ENCODE measurements around the gene GLDN.

Gene GLDN

GRCh38 chr15:51314391-51315337 lies 26.8 kb upstream of the GLDN start:
- H3K4me3 ChIP-seq (ENCODE audit: low read depth, low read length), result no peak overlapping the region
- TF ChIP-seq CTCF (IDR thresholded peaks at IDR 0.05; ENCODE audit: low read depth, low read length), result no peak

- no peak overlapping the region for H3K4me3 ChIP-seq (ENCODE audit: low read depth, low read length)
- TF ChIP-seq CTCF (IDR thresholded peaks at IDR 0.05; ENCODE audit: low read depth, low read length), result no peak
Measured at GRCh38 chr15:51315726-51316125, 25.7 kb upstream of the GLDN start.

GRCh38 chr15:51316636-51317035 lies 24.8 kb upstream of the GLDN start:
- H3K4me3 ChIP-seq (ENCODE audit: low read depth, low read length), result no peak overlapping the region
- no peak for TF ChIP-seq CTCF (IDR thresholded peaks at IDR 0.05; ENCODE audit: low read depth, low read length)

- no peak overlapping the region for H3K4me3 ChIP-seq (ENCODE audit: low read depth, low read length)
- TF ChIP-seq CTCF (IDR thresholded peaks at IDR 0.05; ENCODE audit: low read depth, low read length), result no peak
Measured at GRCh38 chr15:51318382-51319150, 22.9 kb upstream of the GLDN start.

GRCh38 chr15:51319539-51319938 lies 21.9 kb upstream of the GLDN start:
- no peak overlapping the region for H3K4me3 ChIP-seq (ENCODE audit: low read depth, low read length)
- TF ChIP-seq CTCF (IDR thresholded peaks at IDR 0.05; ENCODE audit: low read depth, low read length), result no peak

- no peak overlapping the region for H3K4me3 ChIP-seq (ENCODE audit: low read depth, low read length)
- TF ChIP-seq CTCF (IDR thresholded peaks at IDR 0.05; ENCODE audit: low read depth, low read length), result no peak
Measured at GRCh38 chr15:51320843-51321242, 20.6 kb upstream of the GLDN start.

- no peak for TF ChIP-seq CTCF (IDR thresholded peaks at IDR 0.05; ENCODE audit: low read depth, low read length)
- H3K4me3 ChIP-seq (ENCODE audit: low read depth, low read length), result no peak overlapping the region
Measured at GRCh38 chr15:51321316-51321715, 20.1 kb upstream of the GLDN start.
